T-helper 2 cell (primary cell): Measurements from ENCODE around the gene MMP25.
"Not testable (repeated sequence)": the region's sequence is repeated elsewhere in the genome, so short reads cannot be mapped to it uniquely, and the experiment has no call there.

ENCODE experiments used
- DNase-seq, 5 experiments: peaks; one replicate each; pipeline versions ENCODE4 v3.0.0 to v3.0.0-alpha.2; 2012 to 2022

Gene MMP25

DNA sequence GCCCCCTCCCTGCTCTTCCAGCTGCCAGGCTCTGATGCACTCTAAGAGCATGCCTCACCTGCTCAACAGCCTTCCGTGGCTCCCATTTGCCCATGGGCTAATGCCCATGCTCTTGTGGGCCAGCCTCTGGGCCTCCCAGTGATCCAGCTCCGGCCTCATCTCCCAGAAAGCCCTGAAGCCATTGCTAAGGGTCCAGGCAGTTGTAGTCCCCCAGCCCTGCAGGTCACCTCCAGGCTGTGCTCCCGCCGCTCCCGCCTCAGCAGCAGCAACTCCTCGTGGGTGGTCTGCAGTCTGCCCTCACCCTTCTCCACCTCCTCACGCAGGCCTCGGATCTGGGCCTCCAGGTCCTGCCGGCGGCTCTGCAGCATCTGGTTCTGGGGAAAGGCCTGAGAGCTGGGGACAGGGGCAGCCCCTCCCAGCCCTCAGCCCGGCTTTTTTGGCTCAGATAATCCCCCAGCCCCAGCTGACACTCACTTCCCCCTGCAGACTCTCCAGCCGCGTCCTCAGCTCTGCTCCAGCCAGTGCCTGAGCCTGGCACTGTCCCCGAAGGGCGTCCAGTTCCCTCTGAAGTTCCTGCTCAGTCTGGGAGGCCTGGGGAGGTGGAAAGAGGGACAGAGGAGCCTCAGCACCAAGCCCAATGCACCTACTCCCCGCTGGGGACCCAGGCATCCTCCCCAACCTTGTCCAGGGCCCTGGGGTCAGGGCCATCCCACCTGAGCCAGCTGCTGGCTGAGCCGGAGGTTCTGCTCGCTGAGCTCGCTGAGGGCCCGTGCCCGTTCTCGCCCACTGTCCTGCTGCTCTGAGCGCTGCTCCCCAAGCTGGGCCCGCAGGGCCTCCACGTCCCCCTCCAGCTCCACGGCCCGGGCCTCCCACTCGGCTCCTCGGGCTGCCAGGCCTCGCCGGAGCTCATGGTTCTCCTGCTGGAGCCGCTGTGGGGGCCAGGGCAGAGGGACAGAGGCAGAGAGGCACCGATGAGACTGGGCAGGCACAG lies 15.8 kb upstream of the MMP25 start:
- DNase-seq: no peak

DNA sequence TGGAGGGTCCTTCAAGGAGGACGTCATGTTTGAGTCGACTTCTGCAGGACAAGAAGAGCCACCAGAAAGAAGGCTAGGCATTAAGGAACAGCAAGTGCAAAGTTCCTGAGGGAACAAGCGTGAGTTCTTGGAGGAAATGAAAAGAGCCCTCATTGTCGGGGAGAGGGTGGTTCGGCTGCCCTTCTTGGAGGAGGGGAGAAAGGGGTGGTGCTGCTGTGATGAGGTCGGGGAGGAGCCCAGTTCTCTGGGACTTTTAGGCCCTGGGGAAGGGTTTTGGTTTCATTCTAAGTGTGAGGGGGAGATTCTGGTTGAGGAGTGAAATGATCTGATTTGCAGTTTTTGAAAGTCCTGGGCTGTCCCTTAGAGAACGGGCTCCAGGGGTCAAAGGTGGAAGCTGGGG lies 13.7 kb upstream of the MMP25 start:
- no peak for DNase-seq

DNA sequence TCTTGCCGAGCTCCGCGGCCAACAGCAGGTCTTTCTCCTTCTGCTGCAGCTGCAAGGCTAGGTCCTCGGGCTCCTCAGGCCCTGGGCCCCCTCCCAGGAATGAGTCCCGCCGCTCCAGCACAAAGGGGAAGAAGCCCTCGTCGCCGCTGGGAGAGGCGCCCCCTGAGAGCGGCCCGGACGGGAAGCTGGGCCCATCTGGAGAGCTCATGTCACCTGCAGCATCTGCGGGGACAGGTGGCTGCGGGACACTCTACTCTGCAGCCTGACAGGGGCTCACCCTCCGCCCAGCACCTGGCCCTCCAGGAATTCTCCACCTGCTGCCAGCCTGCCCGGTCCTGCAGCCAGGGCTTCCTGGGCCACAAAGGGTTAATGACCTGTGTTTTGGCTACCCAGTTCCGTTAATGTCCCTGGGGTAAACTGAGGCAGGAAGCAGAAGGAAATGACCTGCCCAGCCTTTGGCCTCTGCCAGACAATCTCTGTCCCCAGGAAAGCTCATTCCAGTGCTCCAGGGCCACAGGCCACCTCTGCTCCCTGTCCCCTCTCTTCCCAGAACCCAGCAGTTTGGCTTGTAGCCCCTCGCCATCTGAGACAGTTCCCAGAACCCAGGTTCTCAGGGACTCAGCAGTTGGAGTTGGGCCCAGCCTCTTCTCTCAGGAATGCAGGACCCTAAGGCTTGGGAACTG lies 10.9 kb upstream of the MMP25 start:
- no peak for DNase-seq

DNA sequence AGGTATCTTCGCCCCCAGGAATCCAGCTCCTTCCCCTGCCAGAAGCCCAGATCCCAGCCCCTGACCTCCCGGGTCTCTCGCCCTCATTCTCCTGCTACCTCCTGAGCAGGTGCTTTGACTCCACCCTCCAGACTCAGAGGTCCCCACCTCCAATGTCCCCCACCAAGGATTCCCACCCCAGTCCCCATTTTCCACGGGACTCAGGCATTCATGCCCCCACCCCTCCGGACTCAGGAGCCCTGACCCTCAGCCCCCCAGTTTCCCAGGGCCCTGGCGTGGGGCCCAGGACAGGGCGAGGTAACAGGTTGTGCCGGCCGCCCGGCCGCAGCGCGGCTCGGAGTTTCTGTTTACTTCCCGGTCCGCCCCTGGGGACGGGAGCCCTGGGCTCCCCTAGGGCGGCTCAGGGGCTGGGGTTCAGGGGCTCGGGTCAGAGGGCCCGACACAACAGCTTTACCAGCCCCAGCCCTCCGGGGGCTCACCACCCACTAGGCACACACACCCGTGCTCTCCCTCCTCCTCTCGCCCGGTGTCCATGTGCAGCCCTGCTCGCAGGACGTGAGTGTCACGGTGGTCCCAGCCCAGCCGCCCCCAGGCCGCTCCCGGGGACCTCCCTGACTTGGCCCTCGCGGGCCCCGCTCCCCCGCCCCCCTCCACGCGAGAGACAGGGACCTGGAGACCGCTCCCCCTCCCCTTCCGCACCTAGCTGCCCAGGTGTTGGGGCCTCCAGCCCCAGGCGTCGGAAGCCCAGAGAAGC lies 10.2 kb upstream of the MMP25 start:
- DNase-seq: no peak

DNA sequence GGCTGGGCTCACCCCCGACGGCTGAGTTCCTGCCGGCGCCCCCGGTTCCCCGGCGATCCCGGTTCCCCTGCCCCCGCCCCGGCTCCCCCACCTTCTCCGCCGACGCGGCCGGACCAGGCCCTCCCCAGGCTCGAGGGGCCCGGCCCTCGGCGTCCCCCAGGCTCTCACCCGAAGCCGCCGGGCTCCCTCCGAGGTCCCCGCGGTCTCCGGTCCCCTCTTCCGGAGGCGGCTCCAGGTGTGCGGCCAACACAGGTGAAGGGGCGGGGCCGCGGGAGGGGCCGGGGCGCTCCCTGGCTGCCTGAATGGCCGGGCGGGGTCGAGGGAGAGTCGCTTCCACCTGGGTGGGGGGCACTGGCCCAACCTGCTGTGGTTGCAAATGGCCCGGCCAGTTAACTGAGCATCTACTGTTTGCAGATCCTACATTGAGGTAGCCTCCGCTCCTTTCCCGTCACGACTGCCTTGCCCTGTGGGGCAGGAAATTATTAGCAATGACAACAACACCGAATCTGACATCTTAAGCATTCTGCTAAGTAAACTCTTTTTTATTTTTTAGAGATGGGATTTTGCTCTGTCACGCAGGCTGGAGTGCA lies 9.5 kb upstream of the MMP25 start, which contains the start of gene BICDL2:
Gene BICDL2 (minus strand): TSS at position 219 of the 590 bp plus-strand sequence. CDS start 1,448 bp downstream, outside the sequence.
- DNase-seq: no peak

DNA sequence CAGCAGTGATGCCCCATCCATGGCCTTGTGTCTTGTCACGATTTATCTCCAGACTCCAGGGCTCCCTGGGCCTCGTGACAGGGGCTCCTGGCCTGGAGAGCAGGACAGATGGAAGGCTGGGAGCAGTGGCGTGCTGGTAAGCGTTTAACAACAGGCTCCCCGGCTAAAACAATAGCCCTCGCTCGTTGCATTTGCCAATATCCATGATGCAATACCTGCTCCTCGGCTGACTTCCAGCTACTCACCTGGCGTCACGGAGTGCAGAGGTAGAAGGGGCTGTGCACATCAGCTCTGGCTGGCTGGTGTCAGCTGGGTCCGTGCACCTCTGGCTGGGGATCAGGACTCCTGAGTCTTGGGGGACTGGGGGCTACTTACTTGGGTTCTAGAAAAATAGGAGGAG lies 8.1 kb upstream of the MMP25 start:
- no peak for DNase-seq

DNA sequence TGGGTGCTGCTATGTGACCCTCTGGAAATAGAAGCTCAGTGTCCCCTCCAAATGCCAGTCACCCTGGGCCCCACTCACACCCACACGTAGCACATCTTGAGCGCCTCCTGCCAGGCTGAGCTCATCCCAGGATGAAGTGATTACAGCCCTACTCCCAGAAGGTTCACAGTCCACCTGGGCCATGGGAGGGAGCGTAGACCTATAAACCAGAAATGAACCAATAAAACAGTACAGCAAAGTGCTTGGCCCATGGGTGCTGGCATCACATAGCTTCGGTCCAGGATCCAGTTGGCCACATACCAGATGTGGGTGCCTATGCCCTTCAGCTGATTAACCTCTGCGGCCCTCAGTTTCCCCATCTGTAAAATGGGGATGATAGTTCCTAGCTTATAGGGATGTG lies 7.5 kb upstream of the MMP25 start:
- no peak for DNase-seq

DNA sequence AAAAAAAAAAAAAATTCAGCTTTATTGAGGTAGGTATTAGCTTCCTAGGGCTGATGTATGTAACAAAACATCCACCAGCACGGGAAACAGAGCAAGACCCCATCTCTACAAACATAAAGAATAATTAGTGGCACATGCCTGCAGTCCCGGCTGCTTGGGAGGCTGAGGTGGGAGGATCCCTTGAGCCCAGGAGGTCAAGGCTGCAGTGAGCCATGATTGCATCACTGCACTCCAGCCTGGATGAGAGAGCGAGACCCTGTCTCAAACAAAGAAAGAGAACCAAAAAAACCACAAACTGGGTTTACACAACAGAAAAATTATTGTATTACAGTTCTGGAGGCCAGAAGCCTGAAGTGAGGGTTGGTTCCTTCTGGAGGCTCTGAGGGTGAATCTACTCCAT lies 4.0 kb upstream of the MMP25 start:
- DNase-seq: no peak

DNA sequence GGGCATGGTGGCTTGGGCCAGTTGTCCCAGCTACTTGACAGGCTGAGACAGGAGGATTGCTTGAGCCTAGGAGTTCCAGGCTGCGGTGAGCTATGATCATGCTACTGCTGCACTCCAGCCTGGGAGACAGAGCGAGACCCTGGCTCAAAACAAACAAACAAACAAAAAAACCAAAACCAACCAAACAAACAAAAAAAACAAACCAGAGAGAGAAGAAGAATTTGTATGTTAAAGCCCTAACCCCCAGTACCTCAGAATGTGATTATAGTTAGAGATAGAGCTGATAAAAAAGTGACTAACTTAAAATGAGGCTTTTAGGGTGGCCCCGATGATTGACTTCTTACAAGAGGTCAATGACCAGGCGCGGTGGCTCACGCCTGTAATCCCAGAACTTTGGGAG lies 1.7 kb upstream of the MMP25 start:
- DNase-seq: no peak

DNA sequence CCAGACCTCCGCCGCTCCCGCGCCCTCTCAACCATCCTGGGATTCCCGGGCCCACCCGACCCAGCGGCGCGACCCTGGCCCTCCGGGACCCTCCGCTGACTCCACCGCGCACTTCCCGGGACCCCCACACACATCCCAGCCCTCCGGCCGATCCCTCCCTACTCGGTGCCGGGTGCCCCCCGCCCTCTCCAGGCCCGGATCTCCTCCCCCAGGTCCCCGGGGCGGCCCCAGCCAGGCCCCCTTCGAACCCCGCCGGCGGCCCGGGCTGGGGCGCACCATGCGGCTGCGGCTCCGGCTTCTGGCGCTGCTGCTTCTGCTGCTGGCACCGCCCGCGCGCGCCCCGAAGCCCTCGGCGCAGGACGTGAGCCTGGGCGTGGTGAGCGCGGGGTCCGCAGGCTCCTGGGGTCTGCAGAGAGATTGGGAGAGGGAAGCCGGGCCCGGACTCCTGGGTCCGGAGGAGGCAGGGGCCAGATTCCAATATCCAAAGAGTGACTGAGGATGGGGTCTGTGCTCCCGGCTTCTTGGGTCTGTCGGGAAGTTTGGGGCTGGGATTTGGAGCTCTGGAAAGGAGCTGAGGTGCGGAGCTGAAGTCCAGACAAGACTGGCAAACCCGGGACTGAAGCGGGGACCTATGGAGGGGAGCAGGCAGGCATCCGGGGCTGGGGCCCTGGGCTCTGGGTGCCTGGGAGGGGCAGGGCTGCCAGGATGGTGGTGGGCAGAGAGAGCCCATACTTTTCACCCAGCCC lies 453 bp downstream of the MMP25 start:
- DNase-seq: peak in 1 of 5 experiments; percentile 66

DNA sequence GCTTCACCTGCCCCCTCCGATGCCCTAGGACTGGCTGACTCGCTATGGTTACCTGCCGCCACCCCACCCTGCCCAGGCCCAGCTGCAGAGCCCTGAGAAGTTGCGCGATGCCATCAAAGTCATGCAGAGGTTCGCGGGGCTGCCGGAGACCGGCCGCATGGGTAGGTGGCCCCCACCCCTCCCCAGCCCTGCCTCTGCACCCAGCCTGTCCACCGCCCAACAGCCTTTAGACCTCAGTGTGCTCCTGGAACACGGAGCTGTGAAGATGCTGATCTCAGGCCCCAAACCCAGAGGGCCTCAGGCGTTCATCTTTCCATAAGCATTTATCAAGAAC lies 993 bp downstream of the MMP25 start:
- DNase-seq: peak in 1 of 5 experiments; percentile 52

DNA sequence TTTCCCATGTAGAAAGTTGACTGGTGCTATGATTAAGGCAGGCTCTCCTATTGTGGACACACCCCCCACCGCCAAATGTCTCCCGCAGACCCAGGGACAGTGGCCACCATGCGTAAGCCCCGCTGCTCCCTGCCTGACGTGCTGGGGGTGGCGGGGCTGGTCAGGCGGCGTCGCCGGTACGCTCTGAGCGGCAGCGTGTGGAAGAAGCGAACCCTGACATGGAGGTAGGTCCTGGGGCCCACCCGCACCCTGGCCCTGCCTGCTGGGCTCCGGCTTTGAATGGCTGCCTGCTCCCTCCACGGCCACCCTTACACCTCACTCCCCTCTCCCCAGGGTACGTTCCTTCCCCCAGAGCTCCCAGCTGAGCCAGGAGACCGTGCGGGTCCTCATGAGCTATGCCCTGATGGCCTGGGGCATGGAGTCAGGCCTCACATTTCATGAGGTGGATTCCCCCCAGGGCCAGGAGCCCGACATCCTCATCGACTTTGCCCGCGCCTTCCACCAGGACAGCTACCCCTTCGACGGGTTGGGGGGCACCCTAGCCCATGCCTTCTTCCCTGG lies 3.6 kb downstream of the MMP25 start:
- DNase-seq: no peak

DNA sequence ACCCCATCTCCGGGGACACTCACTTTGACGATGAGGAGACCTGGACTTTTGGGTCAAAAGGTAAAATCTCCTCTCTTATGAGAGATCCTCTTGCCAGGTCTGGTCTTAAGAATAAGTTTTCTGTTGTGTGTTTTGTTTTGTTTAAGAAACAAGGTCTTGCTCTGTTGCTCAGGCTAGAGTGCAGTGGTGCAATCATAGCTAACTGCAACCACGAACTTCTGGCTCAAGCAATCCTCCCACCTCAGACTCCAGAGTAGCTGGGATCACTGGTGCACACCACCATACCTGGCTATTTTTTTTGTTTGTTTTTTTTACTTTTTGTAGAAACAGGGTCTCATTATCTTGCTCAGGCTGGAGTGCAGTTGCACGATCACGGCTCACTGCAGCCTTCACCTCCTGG lies 4.1 kb downstream of the MMP25 start:
- DNase-seq: peak in 1 of 5 experiments; percentile 45

DNA sequence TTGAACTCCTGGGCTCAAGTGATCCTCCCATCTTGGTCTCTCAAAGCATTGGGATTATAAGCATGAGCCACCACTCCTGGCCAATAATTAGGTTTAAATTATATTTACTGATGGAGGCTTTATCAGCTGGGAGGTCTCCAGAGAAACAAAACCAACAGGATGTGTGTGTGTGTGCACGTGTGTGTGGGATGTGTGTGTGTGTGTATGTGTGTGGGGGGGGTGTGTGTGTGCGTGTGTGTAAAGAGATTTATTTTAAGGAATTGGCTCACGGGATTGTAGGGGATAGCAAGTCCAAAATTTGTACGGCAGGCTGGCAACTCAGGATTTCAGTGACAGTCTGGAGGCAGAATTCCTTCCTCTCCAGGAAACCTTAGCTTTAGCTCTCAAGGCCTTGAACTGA lies 4.6 kb downstream of the MMP25 start:
- peak in 1 of 5 experiments; percentile 74 for DNase-seq

DNA sequence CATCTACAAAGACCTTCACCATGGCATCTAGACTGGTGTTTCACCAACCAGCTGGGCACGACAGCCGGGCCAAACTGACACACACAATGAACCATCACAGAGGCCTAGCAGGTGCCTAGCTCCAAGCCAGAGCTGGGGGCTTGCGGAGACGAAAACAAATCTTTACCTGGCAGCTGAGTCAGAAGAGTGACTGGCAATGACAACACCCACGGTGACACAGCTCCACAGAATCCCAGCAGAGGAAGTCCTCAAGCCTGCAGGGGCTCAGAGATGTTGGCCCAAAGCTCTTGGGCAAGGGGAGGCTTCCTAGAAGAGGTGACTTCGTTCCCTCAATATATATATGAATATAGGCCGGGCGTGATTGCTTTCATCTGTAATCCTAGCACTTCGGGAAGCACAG lies 5.1 kb downstream of the MMP25 start:
- no peak for DNase-seq

DNA sequence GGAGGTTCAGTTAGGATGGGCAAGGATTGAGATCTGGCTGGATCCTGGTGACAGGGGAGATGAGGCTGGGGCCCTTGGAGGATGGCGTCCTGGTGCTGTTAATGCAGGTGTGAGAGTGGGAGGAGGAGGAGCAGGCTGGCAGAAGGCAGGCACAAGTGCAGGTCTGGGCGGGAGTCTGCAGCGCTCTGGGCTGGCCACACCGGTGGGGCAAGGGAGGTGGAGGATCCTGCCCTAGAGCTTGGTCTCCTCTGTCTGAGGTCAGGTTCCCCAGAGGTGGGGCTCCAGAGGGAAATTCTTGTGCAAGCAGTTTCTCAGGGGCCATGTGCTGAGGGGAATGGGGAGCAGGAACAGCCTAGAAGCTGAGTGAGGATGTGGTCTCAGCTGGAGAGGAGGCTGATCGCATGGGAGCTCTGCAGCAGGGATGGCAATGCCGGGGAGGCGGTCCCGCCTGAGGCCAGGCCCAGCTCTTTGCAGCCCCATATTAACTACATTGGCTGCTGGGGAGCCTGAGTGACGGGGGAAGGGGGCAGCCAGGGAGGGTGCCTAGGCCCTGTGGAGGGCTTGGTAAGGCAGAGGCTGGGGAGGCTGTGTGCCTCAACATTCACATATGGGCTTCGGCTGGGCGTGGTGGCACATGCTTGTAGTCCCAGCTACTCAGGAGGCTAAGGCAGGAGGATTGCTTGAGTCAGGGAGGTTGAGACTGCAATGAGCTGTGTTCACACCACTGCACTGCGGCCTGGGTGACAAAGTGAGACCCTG lies 6.4 kb downstream of the MMP25 start:
- peak in 1 of 5 experiments; percentile 35 for DNase-seq

DNA sequence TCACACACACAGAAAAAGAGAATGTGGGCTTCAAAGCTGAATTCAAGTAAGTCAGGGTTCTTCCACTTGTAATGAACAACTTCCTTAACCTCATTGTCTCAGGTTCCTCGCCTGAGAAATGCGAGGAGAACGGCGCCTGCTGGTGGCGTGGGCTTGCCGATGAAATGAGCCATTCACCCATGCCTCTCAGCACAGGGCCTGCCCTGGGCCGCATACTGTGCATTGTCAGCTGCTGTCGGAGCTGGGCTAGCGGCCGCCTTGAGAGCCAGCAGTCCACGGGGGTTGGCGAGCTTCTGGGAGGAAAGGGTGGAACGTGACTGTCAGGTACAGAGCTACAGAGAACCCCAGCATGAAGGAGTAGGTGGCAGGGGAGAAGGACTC lies 7.0 kb downstream of the MMP25 start:
- DNase-seq: peak in 1 of 5 experiments; percentile 58

DNA sequence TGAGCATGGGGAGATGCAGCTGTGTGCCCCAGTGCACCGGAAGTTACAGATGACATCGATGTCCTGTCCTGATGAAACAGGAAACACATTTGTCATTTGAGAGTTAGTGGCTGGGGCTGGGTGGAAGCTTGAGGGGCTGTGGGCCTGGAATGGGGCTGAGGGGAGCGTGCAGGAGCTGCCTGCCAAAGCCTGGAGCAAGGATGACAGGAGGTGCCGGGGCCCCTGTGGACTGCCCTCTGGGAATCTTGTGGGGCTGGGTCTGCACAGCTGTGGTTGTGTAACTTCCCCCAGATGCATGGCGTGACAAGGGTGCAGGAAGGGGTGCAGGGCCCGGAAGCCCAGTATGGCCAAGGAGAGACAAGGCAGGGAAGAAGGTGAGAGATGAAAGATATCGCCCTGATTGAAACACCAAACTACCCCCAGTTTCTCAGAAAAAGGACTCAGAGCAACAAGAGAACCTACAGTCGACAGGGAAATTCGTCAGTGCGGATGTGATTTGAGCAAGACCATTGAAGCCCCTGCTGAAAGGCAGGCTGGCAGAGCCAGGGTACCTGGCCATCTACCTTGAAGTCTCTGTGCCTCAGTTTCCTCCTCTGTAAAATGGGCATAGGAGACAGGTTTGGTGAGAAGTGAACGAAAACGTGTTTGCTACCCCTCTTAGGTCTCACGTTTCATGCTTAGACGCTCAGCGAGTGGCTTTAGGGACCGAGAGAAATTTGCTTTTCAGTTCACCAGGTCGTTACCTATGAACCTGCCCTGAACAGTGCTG lies 8.8 kb downstream of the MMP25 start:
- DNase-seq: peak in 1 of 5 experiments; percentile 89

DNA sequence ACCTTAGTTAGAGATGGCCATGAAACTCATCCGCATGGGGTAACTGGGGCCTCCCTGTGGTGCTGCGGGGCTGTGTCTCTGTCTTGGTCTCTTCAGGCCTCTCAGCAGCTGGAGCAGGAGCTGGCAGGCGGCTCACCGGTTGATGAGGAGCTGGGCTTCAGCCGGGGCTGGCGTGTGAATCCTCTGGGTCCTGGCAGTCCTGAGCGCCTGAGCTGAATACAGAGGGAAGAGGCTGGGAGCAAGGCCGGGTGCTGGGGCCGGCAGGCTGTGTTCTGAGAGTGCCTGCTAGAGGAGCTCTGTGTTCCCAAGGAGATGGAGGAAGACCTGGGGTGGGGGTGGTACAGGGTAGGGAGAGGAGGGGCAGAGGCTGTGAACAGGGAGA lies 9.4 kb downstream of the MMP25 start:
- DNase-seq: not testable (repeated sequence)
